Stimulated activated memory B cell treated with anti-CD40 and anti-IgM and Interleukin-4, amounts not matched to agents 10 μg/mL and 1 μg/mL and 100 μg/mL, for 72 hours (primary cell): ENCODE results near the gene CMYA5.
"Not testable (repeated sequence)": the region's sequence is repeated elsewhere in the genome, so short reads cannot be mapped to it uniquely, and the experiment has no call there.

Experiments
- ATAC-seq: fragments of 150-1000 bp; cut with Tn5 transposase; 2 replicates; pipeline ENCODE4 v1.10.0; 2021
- H3K27ac Mint-ChIP-seq: one replicate; pipeline ENCODE4 v1.8.0; 2022; ENCODE audit warnings: mild to moderate bottlenecking, mixed read lengths
- H3K27me3 Mint-ChIP-seq: one replicate; pipeline ENCODE4 v1.8.0; 2022; ENCODE audit warnings: mixed read lengths
- H3K36me3 Mint-ChIP-seq: one replicate; pipeline ENCODE4 v1.8.0; 2022; ENCODE audit warnings: mixed read lengths
- H3K4me1 Mint-ChIP-seq: one replicate; pipeline ENCODE4 v1.8.0; 2022; ENCODE audit warnings: mixed read lengths
- H3K4me3 Mint-ChIP-seq: one replicate; pipeline ENCODE4 v1.8.0; 2022; ENCODE audit warnings: mild to moderate bottlenecking, moderate library complexity, mixed read lengths
- H3K9me3 Mint-ChIP-seq: one replicate; pipeline ENCODE4 v1.8.0; 2022; ENCODE audit warnings: mixed read lengths

The CMYA5 gene

GRCh38 chr5:79694183-79694582 lies 4.5 kb downstream of the CMYA5 start:
- H3K4me1 Mint-ChIP-seq = no peaks in the 10 kb centered on the region
- no peaks in the 10 kb centered on the region for H3K9me3 Mint-ChIP-seq
- no peak for ATAC-seq
- no peak overlapping the region for H3K27ac Mint-ChIP-seq
- H3K27me3 Mint-ChIP-seq = no peaks in the 10 kb centered on the region
- no peaks in the 10 kb centered on the region for H3K36me3 Mint-ChIP-seq
- no peak overlapping the region for H3K4me3 Mint-ChIP-seq

- H3K4me3 Mint-ChIP-seq = no peak overlapping the region
- no peak overlapping the region for H3K27ac Mint-ChIP-seq
- no peaks in the 10 kb centered on the region for H3K9me3 Mint-ChIP-seq
- no peaks in the 10 kb centered on the region for H3K4me1 Mint-ChIP-seq
- no peaks in the 10 kb centered on the region for H3K27me3 Mint-ChIP-seq
- no peaks in the 10 kb centered on the region for H3K36me3 Mint-ChIP-seq
- no peak for ATAC-seq
Observed at GRCh38 chr5:79694652-79695051, 5.0 kb downstream of the CMYA5 start.

GRCh38 chr5:79695526-79695925 lies 5.9 kb downstream of the CMYA5 start:
- Mint-ChIP-seq H3K27ac (no peak overlapping the region), H3K4me1 (no peaks in the 10 kb centered on the region), H3K4me3 (no peak overlapping the region)

GRCh38 chr5:79697222-79698170 lies 7.9 kb downstream of the CMYA5 start:
- no peaks in the 10 kb centered on the region for H3K27me3 Mint-ChIP-seq
- no peak for ATAC-seq
- no peaks in the 10 kb centered on the region for H3K36me3 Mint-ChIP-seq
- no peak overlapping the region for H3K4me3 Mint-ChIP-seq
- no peak overlapping the region for H3K27ac Mint-ChIP-seq
- no peaks in the 10 kb centered on the region for H3K9me3 Mint-ChIP-seq
- no peaks in the 10 kb centered on the region for H3K4me1 Mint-ChIP-seq

More at GRCh38 chr5:79695526-79695925, 5.9 kb downstream of the CMYA5 start:
- ATAC-seq = no peak
- H3K9me3 Mint-ChIP-seq = no peaks in the 10 kb centered on the region
- H3K36me3 Mint-ChIP-seq = no peaks in the 10 kb centered on the region
- no peaks in the 10 kb centered on the region for H3K27me3 Mint-ChIP-seq

GRCh38 chr5:79699763-79700400 lies 10.2 kb downstream of the CMYA5 start:
- H3K36me3 Mint-ChIP-seq = no peaks in the 10 kb centered on the region
- no peaks in the 10 kb centered on the region for H3K27me3 Mint-ChIP-seq
- ATAC-seq = no peak
- H3K4me1 Mint-ChIP-seq = no peaks in the 10 kb centered on the region
- no peak overlapping the region for H3K4me3 Mint-ChIP-seq
- no peaks in the 10 kb centered on the region for H3K9me3 Mint-ChIP-seq
- no peak overlapping the region for H3K27ac Mint-ChIP-seq

GRCh38 chr5:79702606-79703380 lies 13.2 kb downstream of the CMYA5 start:
- Mint-ChIP-seq H3K4me1 (peaks cover 4% of the 10 kb centered on the region), H3K4me3 (no peak overlapping the region), H3K36me3 (no peaks in the 10 kb centered on the region), H3K27ac (no peak overlapping the region), H3K27me3 (no peaks in the 10 kb centered on the region), H3K9me3 (peaks cover 5% of the 10 kb centered on the region)
- no peak for ATAC-seq

GRCh38 chr5:79703381-79703645 lies 13.7 kb downstream of the CMYA5 start:
- Mint-ChIP-seq H3K9me3 (peaks cover 5% of the 10 kb centered on the region), H3K36me3 (no peaks in the 10 kb centered on the region), H3K27ac (no peak overlapping the region), H3K27me3 (no peaks in the 10 kb centered on the region), H3K4me1 (peaks cover 4% of the 10 kb centered on the region), H3K4me3 (no peak overlapping the region)
- ATAC-seq = no peak

GRCh38 chr5:79704553-79704952 lies 14.9 kb downstream of the CMYA5 start:
- H3K27ac Mint-ChIP-seq = no peak overlapping the region
- no peaks in the 10 kb centered on the region for H3K27me3 Mint-ChIP-seq
- ATAC-seq = no peak
- no peaks in the 10 kb centered on the region for H3K36me3 Mint-ChIP-seq
- H3K9me3 Mint-ChIP-seq = peaks cover 5% of the 10 kb centered on the region
- peaks cover 4% of the 10 kb centered on the region for H3K4me1 Mint-ChIP-seq
- H3K4me3 Mint-ChIP-seq = no peak overlapping the region

GRCh38 chr5:79705632-79706031 lies 16.0 kb downstream of the CMYA5 start:
- no peaks in the 10 kb centered on the region for H3K27me3 Mint-ChIP-seq
- H3K4me1 Mint-ChIP-seq = peaks cover 4% of the 10 kb centered on the region
- H3K4me3 Mint-ChIP-seq = no peak overlapping the region
- H3K27ac Mint-ChIP-seq = no peak overlapping the region
- ATAC-seq = no peak
- H3K36me3 Mint-ChIP-seq = no peaks in the 10 kb centered on the region
- peaks cover 5% of the 10 kb centered on the region for H3K9me3 Mint-ChIP-seq

- H3K27ac Mint-ChIP-seq, H3K27me3 Mint-ChIP-seq, H3K9me3 Mint-ChIP-seq, H3K36me3 Mint-ChIP-seq, H3K4me1 Mint-ChIP-seq, H3K4me3 Mint-ChIP-seq, ATAC-seq: not testable (repeated sequence)
Observed at GRCh38 chr5:79706317-79706716, 16.7 kb downstream of the CMYA5 start.

GRCh38 chr5:79707535-79707934 lies 17.9 kb downstream of the CMYA5 start:
- no peaks in the 10 kb centered on the region for H3K27me3 Mint-ChIP-seq
- ATAC-seq = peak; percentile 34
- H3K9me3 Mint-ChIP-seq = peaks cover 5% of the 10 kb centered on the region
- no peaks in the 10 kb centered on the region for H3K36me3 Mint-ChIP-seq
- no peak overlapping the region for H3K27ac Mint-ChIP-seq
- peaks cover 4% of the 10 kb centered on the region for H3K4me1 Mint-ChIP-seq
- no peak overlapping the region for H3K4me3 Mint-ChIP-seq

GRCh38 chr5:79712741-79713140 lies 23.1 kb downstream of the CMYA5 start:
- Mint-ChIP-seq H3K4me3 (no peak overlapping the region), H3K27ac (no peak overlapping the region), H3K27me3 (no peaks in the 10 kb centered on the region), H3K4me1 (no peaks in the 10 kb centered on the region), H3K36me3 (no peaks in the 10 kb centered on the region), H3K9me3 (no peaks in the 10 kb centered on the region)
- no peak for ATAC-seq

- Mint-ChIP-seq H3K4me3 (no peak overlapping the region), H3K36me3 (no peaks in the 10 kb centered on the region), H3K9me3 (no peaks in the 10 kb centered on the region), H3K27me3 (no peaks in the 10 kb centered on the region), H3K4me1 (no peaks in the 10 kb centered on the region), H3K27ac (no peak overlapping the region)
- no peak for ATAC-seq
Observed at GRCh38 chr5:79713727-79714126, 24.1 kb downstream of the CMYA5 start.

GRCh38 chr5:79716839-79717238 lies 27.2 kb downstream of the CMYA5 start:
- ATAC-seq = no peak
- Mint-ChIP-seq H3K4me1 (no peaks in the 10 kb centered on the region), H3K27me3 (peaks cover 5% of the 10 kb centered on the region), H3K27ac (no peak overlapping the region), H3K4me3 (no peak overlapping the region), H3K36me3 (peaks cover 10% of the 10 kb centered on the region), H3K9me3 (peaks cover 11% of the 10 kb centered on the region)

- no peak overlapping the region for H3K27ac Mint-ChIP-seq
- H3K9me3 Mint-ChIP-seq = peaks cover 11% of the 10 kb centered on the region
- ATAC-seq = no peak
- peaks cover 10% of the 10 kb centered on the region for H3K36me3 Mint-ChIP-seq
- H3K27me3 Mint-ChIP-seq = peaks cover 5% of the 10 kb centered on the region
- no peak overlapping the region for H3K4me3 Mint-ChIP-seq
- H3K4me1 Mint-ChIP-seq = no peaks in the 10 kb centered on the region
Observed at GRCh38 chr5:79720096-79720495, 30.5 kb downstream of the CMYA5 start.
